IMR-90 (cell line): Measurements from ENCODE around the gene CERK. TPM values are rescaled to one million over a fixed set of nuclear protein-coding genes. Genes with fewer than 3 reads are reported as not detected.

Experiments used
- ATAC-seq: fragments of 200-7000 bp; cut with Tn5 transposase; 2 replicates; pipeline ENCODE4 v1.9.1; 2020; ENCODE audit warnings: low read depth, mild to moderate bottlenecking, moderate library complexity
- BruUV-seq: library from RNA; stranded (reverse); fragments of 400-500 nt; replicated peaks from 2 replicates; lab custom pipeline; 2021; lab: Mats Ljungman, UMichigan
- CTCF ChIA-PET: fragments of 300-600 bp; formaldehyde crosslinking; extraction: SDS; loops from one replicate; lab custom pipeline; 2021; ENCODE audit warnings: antibody characterized with exemption; lab: Yijun Ruan, JAX
- POLR2A ChIA-PET: fragments of 300-600 bp; sonication (Branson Sonifier 250); formaldehyde crosslinking; loops from one replicate; lab custom pipeline; 2022; ENCODE audit warnings: antibody characterized with exemption; ENCODE audit not compliant: unreplicated experiment; lab: Charles Lee
- DNase-seq: peaks from one replicate; pipeline ENCODE4 v3.0.0; 2013
- H2AFZ ChIP-seq: replicated peaks from 2 replicates; pipeline ENCODE3; 2013; ENCODE audit warnings: low read length, mild to moderate bottlenecking; ENCODE audit not compliant: poor library complexity
- H2AK5ac ChIP-seq: 2 replicates; pipeline ENCODE4 v1.6.1; 2013; ENCODE audit warnings: low read depth, low read length, inconsistent platforms
- H2AK9ac ChIP-seq: replicated peaks from 2 replicates; pipeline ENCODE3; 2013; ENCODE audit warnings: mild to moderate bottlenecking, low read depth, low read length, moderate library complexity; ENCODE audit not compliant: poor library complexity
- H2BK120ac ChIP-seq: 2 replicates; pipeline ENCODE4 v1.6.1; 2013; ENCODE audit warnings: low read depth, low read length, inconsistent platforms
- H2BK15ac ChIP-seq: 3 replicates; pipeline ENCODE4 v1.6.1; 2013; ENCODE audit warnings: low read depth, low read length, inconsistent platforms
- H2BK20ac ChIP-seq: 2 replicates; pipeline ENCODE4 v1.6.1; 2013; ENCODE audit warnings: low read depth, mild to moderate bottlenecking, inconsistent platforms, low read length, moderate library complexity
- H2BK5ac ChIP-seq: 2 replicates; pipeline ENCODE4 v1.6.1; 2013; ENCODE audit warnings: mild to moderate bottlenecking, low read depth, low read length, inconsistent platforms; ENCODE audit not compliant: poor library complexity, severe bottlenecking
- H3K14ac ChIP-seq: replicated peaks from 2 replicates; pipeline ENCODE4 v1.6.1; 2013; ENCODE audit warnings: low read depth, low read length, inconsistent platforms
- H3K18ac ChIP-seq: 2 replicates; pipeline ENCODE4 v1.6.1; 2013; ENCODE audit warnings: low read depth, low read length, control low read depth
- H3K23ac ChIP-seq: 2 replicates; pipeline ENCODE4 v1.6.1; 2013; ENCODE audit warnings: low read depth, low read length, inconsistent platforms
- H3K27ac ChIP-seq: 2 replicates; pipeline ENCODE4 v1.5.1; 2013; ENCODE audit warnings: mild to moderate bottlenecking, control low read depth, low read length; ENCODE audit not compliant: insufficient read depth
- H3K27me3 ChIP-seq: 2 replicates; pipeline ENCODE4 v1.6.1; 2013; ENCODE audit warnings: low read length; ENCODE audit not compliant: control insufficient read depth, insufficient read depth
- H3K36me3 ChIP-seq: 2 replicates; pipeline ENCODE4 v1.6.1; 2013; ENCODE audit warnings: low read length, mixed read lengths; ENCODE audit not compliant: control insufficient read depth, insufficient read depth
- H3K4ac ChIP-seq: 2 replicates; pipeline ENCODE4 v1.6.1; 2013; ENCODE audit warnings: low read depth, low read length, inconsistent platforms
- H3K4me1 ChIP-seq: 2 replicates; pipeline ENCODE4 v1.6.1; 2013; ENCODE audit warnings: low read length, mixed read lengths; ENCODE audit not compliant: control insufficient read depth, insufficient read depth
- H3K4me2 ChIP-seq: 2 replicates; pipeline ENCODE4 v1.6.1; 2013; ENCODE audit warnings: low read depth, mild to moderate bottlenecking, control low read depth, low read length, moderate library complexity
- H3K4me3 ChIP-seq: 2 replicates; pipeline ENCODE4 v1.5.1; 2013; ENCODE audit warnings: low read depth, mild to moderate bottlenecking, control low read depth, low read length, moderate library complexity; ENCODE audit not compliant: insufficient read depth
- H3K56ac ChIP-seq: 2 replicates; pipeline ENCODE4 v1.6.1; 2013; ENCODE audit warnings: low read length, inconsistent platforms; ENCODE audit not compliant: insufficient read depth; ENCODE audit errors: extremely low read depth
- H3K79me1 ChIP-seq, 2 experiments: 2 replicates each; pipeline ENCODE4 v1.6.1; 2013; ENCODE audit warnings: low read length in 2 of 2, inconsistent platforms in 1 of 2, low read depth in 1 of 2
- H3K9ac ChIP-seq: 2 replicates; pipeline ENCODE4 v1.6.1; 2013; ENCODE audit warnings: low read depth, low read length, control low read depth
- H3K9me1 ChIP-seq: 2 replicates; pipeline ENCODE4 v1.6.1; 2013; ENCODE audit warnings: low read length, inconsistent platforms; ENCODE audit not compliant: insufficient read depth
- H3K9me3 ChIP-seq: 2 replicates; pipeline ENCODE4 v1.6.1; 2013; ENCODE audit warnings: low read length; ENCODE audit not compliant: control insufficient read depth, insufficient read depth
- H4K20me1 ChIP-seq: 2 replicates; pipeline ENCODE4 v1.6.1; 2013; ENCODE audit warnings: low read length, inconsistent platforms; ENCODE audit not compliant: insufficient read depth
- H4K5ac ChIP-seq: 2 replicates; pipeline ENCODE4 v1.6.1; 2013; ENCODE audit warnings: mild to moderate bottlenecking, low read depth, low read length, control low read depth
- H4K8ac ChIP-seq, 2 experiments: 2 replicates each; pipeline ENCODE4 v1.6.1; 2013; ENCODE audit warnings: low read depth in 2 of 2, low read length in 2 of 2, control low read depth in 1 of 2, inconsistent platforms in 1 of 2
- H4K91ac ChIP-seq: 2 replicates; pipeline ENCODE4 v1.6.1; 2013; ENCODE audit warnings: low read depth, low read length, inconsistent platforms; ENCODE audit not compliant: insufficient read depth
- BHLHE40 ChIP-seq: fragments of 150-350 bp; IDR thresholded peaks from 2 replicates; pipeline ENCODE4 v1.6.1; 2016; ENCODE audit warnings: mild to moderate bottlenecking, low read depth, low read length
- CHD1 ChIP-seq: IDR thresholded peaks from 2 replicates; pipeline ENCODE4 v1.6.1; 2012; ENCODE audit warnings: low read depth, low read length, improper control_type of control experiment
- CTCF ChIP-seq: conservative IDR thresholded peaks from 2 replicates; pipeline ENCODE4 v1.5.1; 2012; ENCODE audit warnings: mild to moderate bottlenecking, low read depth, low read length, improper control_type of control experiment
- ELK1 ChIP-seq: fragments of 150-350 bp; IDR thresholded peaks from 2 replicates; pipeline ENCODE4 v1.6.1; 2016; ENCODE audit warnings: low read depth, mild to moderate bottlenecking, low read length, moderate library complexity, borderline replicate concordance
- FOS ChIP-seq: fragments of 150-350 bp; IDR thresholded peaks from 2 replicates; pipeline ENCODE4 v1.6.1; 2016; ENCODE audit warnings: low read depth, low read length
- MAZ ChIP-seq: IDR thresholded peaks from 2 replicates; pipeline ENCODE4 v1.6.1; 2012; ENCODE audit warnings: low read depth, mild to moderate bottlenecking, low read length, improper control_type of control experiment, moderate library complexity, borderline replicate concordance
- MXI1 ChIP-seq: IDR thresholded peaks from 2 replicates; pipeline ENCODE4 v1.6.1; 2012; ENCODE audit warnings: low read depth, mild to moderate bottlenecking, low read length, moderate library complexity, borderline replicate concordance
- NFE2L2 ChIP-seq: fragments of 150-350 bp; IDR thresholded peaks from 2 replicates; pipeline ENCODE4 v1.6.1; 2016; ENCODE audit warnings: low read depth, mild to moderate bottlenecking, low read length
- RAD21 ChIP-seq: IDR thresholded peaks from 2 replicates; pipeline ENCODE4 v1.6.1; 2012; ENCODE audit warnings: low read length, improper control_type of control experiment
- USF2 ChIP-seq: fragments of 150-350 bp; IDR thresholded peaks from 2 replicates; pipeline ENCODE4 v1.6.1; 2017; ENCODE audit warnings: mild to moderate bottlenecking, antibody characterized with exemption, low read length, low read depth
- WGBS, 2 experiments: methylation state at CpG; one replicate each; pipeline versions ENCODE4 v1.1.5 to v1.1.7; 2013; ENCODE audit warnings: missing lambda C conversion rate in 2 of 2; ENCODE audit not compliant: insufficient read length in 1 of 2; ENCODE audit errors: extremely low coverage in 2 of 2; 5-methylcytosine and 5-hydroxymethylcytosine counted together
- dilution Hi-C: fragments of 300-500 bp; cut with HindIII; formaldehyde crosslinking; loops from one replicate; pipeline ENCODE4 v1.14.3; 2018; ENCODE audit warnings: low sequenced_read_pairs; ENCODE audit not compliant: unreplicated experiment
- in situ Hi-C: fragments of 300-500 bp; cut with MboI; formaldehyde crosslinking; loops from 3 replicates; pipeline ENCODE4 v1.14.3; 2019; ENCODE audit warnings: low sequenced_read_pairs, inconsistent platforms, mixed read lengths
- intact Hi-C: fragments of 100-400 bp; cut with micrococcal nuclease; formaldehyde crosslinking; loops from 2 replicates; pipeline ENCODE4 v1.10.0; 2022
- polyA plus RNA-seq, 3 experiments: library from polyadenylated mRNA; depleted of rRNA; stranded (reverse); fragments of >200 nt; gene quantifications; 2 replicates each; pipeline ENCODE4 v1.2.3, GENCODE V29; 2012; ENCODE audit warnings: low replicate concordance in 1 of 3
- total RNA-seq: library from RNA; depleted of rRNA; stranded (reverse); fragments of >200 nt; gene quantifications from 2 replicates; pipeline ENCODE4 v1.2.3, GENCODE V29; 2012

Gene CERK
- total and polyA plus RNA-seq, 2 of the 4 experiments (the other 2 are of a cell fraction) = 25.3 to 38.7 TPM

- 71% methylated on average over 9 of the region's 18 CpGs; no CpG with 5 or more reads in 1 of the 2 experiments for WGBS, 2 experiments
- H3K14ac ChIP-seq = no peak overlapping the region
- in situ Hi-C loops = no loop called here
These were observed 65.3 kb downstream of the CERK start for GRCh38 chr22:46672731-46673130.

More at GRCh38 chr22:46672731-46673130, 65.3 kb downstream of the CERK start:
- DNase-seq (no peak), ATAC-seq (no peak)
- Histone ChIP-seq H3K9me1 (no peaks in the 10 kb centered on the region), H3K9me3 (no peaks in the 10 kb centered on the region), H3K4me3 (no peak overlapping the region), H3K56ac (no peak overlapping the region), H2AK9ac (no peak overlapping the region), H2AK5ac (no peak overlapping the region), H4K8ac (no peak overlapping the region), H4K5ac (no peak overlapping the region), H2BK5ac (no peak overlapping the region), H3K4me1 (no peaks in the 10 kb centered on the region), H3K9ac (no peak overlapping the region), H3K27ac (no peak overlapping the region), H4K20me1 (no peaks in the 10 kb centered on the region), H3K36me3 (peaks cover 64% of the 10 kb centered on the region), H3K4me2 (no peak overlapping the region), H2BK120ac (no peak overlapping the region), H2BK15ac (no peak overlapping the region), H3K79me1 (no peaks in the 10 kb centered on the region), H3K23ac (no peak overlapping the region), H3K18ac (no peak overlapping the region), H3K27me3 (no peaks in the 10 kb centered on the region), H2AFZ (no peak overlapping the region), H4K91ac (no peak overlapping the region), H3K4ac (no peak overlapping the region), H2BK20ac (no peak overlapping the region)
- intact Hi-C loops (no loop called here), dilution Hi-C loops (no loop called here)
- POLR2A ChIA-PET = no interaction called here
- no peak for TF ChIP-seq MAZ
- TF ChIP-seq CHD1 = no peak
- TF ChIP-seq BHLHE40 = no peak
- TF ChIP-seq CTCF = no peak
- TF ChIP-seq RAD21 = no peak
- no peak for TF ChIP-seq MXI1
- TF ChIP-seq NFE2L2 = no peak
- no peak for TF ChIP-seq FOS
- TF ChIP-seq ELK1 = no peak
- TF ChIP-seq USF2 = no peak
- CTCF ChIA-PET = no interaction called here
- BruUV-seq = no TSS peak
